ENCODE data around the gene SYT7.
A peak's percentile ranks its signal among the peaks of the same experiment; 100 is the strongest.

Gene SYT7

GRCh38 chr11:61554172-61554988 is 26.5 kb downstream of the SYT7 start:
- no peak for DNase-seq (ENCODE audit: low spot score)

GRCh38 chr11:61553373-61554171 is 27.3 kb downstream of the SYT7 start:
- no peak for DNase-seq (ENCODE audit: low spot score)

- no peak for DNase-seq (ENCODE audit: low spot score)
Measured at GRCh38 chr11:61552108-61552635, 28.7 kb downstream of the SYT7 start.

- no peak for DNase-seq (ENCODE audit: low spot score)
Measured at GRCh38 chr11:61551634-61552033, 29.2 kb downstream of the SYT7 start.

- DNase-seq (ENCODE audit: low spot score): no peak
Measured at GRCh38 chr11:61550665-61551227, 30.1 kb downstream of the SYT7 start.

- DNase-seq (ENCODE audit: low spot score): no peak
Measured at GRCh38 chr11:61549662-61550568, 31.0 kb downstream of the SYT7 start.

- no peak for DNase-seq (ENCODE audit: low spot score)
Measured at GRCh38 chr11:61549177-61549576, 31.7 kb downstream of the SYT7 start.

- no peak for DNase-seq (ENCODE audit: low spot score)
Measured at GRCh38 chr11:61547246-61547645, 33.6 kb downstream of the SYT7 start.

- no peak for DNase-seq (ENCODE audit: low spot score)
Measured at GRCh38 chr11:61546663-61547062, 34.2 kb downstream of the SYT7 start.

GRCh38 chr11:61545921-61546320 is 35.0 kb downstream of the SYT7 start:
- DNase-seq (ENCODE audit: low spot score): no peak

- peak; percentile 98 for DNase-seq (ENCODE audit: low spot score)
Measured at GRCh38 chr11:61545341-61545740, 35.5 kb downstream of the SYT7 start.

GRCh38 chr11:61544466-61544865 is 36.4 kb downstream of the SYT7 start:
- no peak for DNase-seq (ENCODE audit: low spot score)

- peak; percentile 92 for DNase-seq (ENCODE audit: low spot score)
Measured at GRCh38 chr11:61543606-61544306, 37.1 kb downstream of the SYT7 start.

- DNase-seq (ENCODE audit: low spot score): no peak
Measured at GRCh38 chr11:61542705-61543104, 38.2 kb downstream of the SYT7 start.

- DNase-seq (ENCODE audit: low spot score): no peak
Measured at GRCh38 chr11:61542024-61542461, 38.8 kb downstream of the SYT7 start.

- peak; percentile 79 for DNase-seq (ENCODE audit: low spot score)
Measured at GRCh38 chr11:61541598-61541997, 39.3 kb downstream of the SYT7 start.

- DNase-seq (ENCODE audit: low spot score): no peak
Measured at GRCh38 chr11:61540528-61540927, 40.3 kb downstream of the SYT7 start.

- no peak for DNase-seq (ENCODE audit: low spot score)
Measured at GRCh38 chr11:61539831-61540357, 41.0 kb downstream of the SYT7 start.

- DNase-seq (ENCODE audit: low spot score): no peak
Measured at GRCh38 chr11:61539006-61539405, 41.9 kb downstream of the SYT7 start.

- no peak for DNase-seq (ENCODE audit: low spot score)
Measured at GRCh38 chr11:61538636-61538961, 42.3 kb downstream of the SYT7 start.

- DNase-seq (ENCODE audit: low spot score): no peak
Measured at GRCh38 chr11:61537326-61537725, 43.5 kb downstream of the SYT7 start.
